Ovary (tissue), 3 donors: ENCODE measurements around the gene AFF1.

Experiments used
- CTCF ChIP-seq, 3 donors: fragments of 450-650 bp in 2 of 3; fragments of 200-600 bp in 1 of 3; IDR thresholded peaks; one replicate each; pipeline versions ENCODE4 v1.5.1 to v1.8.0; 2016 to 2022; ENCODE audit warnings: antibody characterized with exemption in 3 of 3, mild to moderate bottlenecking in 1 of 3
- POLR2A ChIP-seq: fragments of 450-650 bp; IDR thresholded peaks from one replicate; pipeline ENCODE4 v1.6.1; 2017; ENCODE audit warnings: antibody characterized with exemption, mild to moderate bottlenecking, moderate library complexity
- donor health status: DM: no; HTN: no; CAD: no.

- TF ChIP-seq CTCF (IDR thresholded peaks at IDR 0.05) (no peak), POLR2A (no peak)
Measured at GRCh38 chr4:87012265-87012953, 77.6 kb downstream of the AFF1 start.
